Measurements from ENCODE around the gene SATB1.

The SATB1 gene

GRCh38 chr3:18401300-18401961, 23.7 kb downstream of the SATB1 start:
- DNase-seq (ENCODE audit: low read depth) = no peak

DNA sequence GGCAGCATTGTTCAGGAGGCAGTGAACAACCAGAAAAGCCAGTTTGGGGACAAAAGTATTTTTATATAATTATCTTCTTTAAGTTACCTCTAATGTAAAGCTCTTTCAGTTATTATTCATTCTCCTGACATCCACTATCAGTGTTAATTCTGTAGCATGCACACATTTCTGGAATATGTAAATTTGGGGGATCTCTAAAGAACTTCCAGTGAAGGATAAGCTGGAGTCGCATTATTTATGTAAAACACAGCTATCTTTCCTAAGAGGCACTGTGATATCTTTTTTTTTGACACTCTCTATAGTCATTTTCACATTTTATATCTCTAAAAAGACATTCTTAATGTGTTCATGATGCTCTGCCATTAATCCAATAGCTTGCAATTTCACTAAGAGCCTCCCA, 26.7 kb downstream of the SATB1 start:
- DNase-seq (ENCODE audit: low read depth) = no peak

DNA sequence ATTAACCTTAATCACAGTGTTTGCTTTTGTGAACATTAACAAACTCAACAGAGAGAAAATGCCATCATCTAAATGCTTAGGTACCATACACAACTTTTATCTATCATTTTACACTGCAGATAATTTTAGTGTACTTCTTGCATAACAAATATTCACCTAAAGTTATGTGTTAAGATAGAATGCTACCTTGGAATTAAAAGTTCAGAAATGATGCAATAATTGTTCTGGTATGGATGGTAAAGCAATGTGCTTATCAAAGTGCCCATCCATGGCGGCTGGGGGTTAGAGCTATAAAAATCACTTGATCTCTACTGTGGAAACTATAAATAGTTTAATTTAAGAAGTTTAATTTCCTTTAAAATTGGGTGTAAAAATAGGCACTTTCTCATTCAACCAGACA, 28.7 kb downstream of the SATB1 start:
- DNase-seq (ENCODE audit: low read depth) = no peak

GRCh38 chr3:18394384-18394995, 30.6 kb downstream of the SATB1 start:
- DNase-seq (ENCODE audit: low read depth) = no peak

- peak; percentile 33 for DNase-seq (ENCODE audit: low read depth)
Observed at GRCh38 chr3:18393906-18394305, 31.2 kb downstream of the SATB1 start.

- DNase-seq (ENCODE audit: low read depth) = no peak
Observed at GRCh38 chr3:18390024-18390660, 35.0 kb downstream of the SATB1 start.

DNA sequence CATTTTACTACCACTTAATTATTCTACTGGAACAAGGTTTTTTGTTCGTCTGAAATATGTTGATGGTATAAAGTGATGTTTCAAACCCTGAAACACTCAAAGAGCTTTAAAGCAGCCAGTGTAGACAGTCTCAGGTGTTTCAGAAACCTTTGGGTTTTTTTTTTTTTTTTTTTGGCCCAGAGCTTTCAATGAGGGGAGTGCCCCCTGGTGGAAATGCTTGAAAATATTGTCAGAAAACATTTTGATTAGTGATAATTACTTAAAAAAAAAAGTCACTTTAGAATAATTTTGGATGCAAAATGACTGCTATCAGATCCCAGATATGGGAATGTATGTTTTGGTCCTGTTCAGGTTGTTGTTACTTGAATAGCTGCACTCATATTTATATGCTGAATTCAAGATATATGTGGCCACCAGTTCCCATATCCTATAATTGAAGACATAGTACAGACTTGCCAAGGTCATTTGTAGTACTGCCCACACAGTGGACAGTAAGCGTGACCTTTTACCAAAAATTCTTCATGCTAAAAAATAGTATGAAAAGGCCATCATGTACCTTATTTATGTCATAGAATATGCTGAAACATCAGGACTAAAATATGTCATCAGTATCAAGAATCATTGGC, 35.9 kb downstream of the SATB1 start:
- DNase-seq (ENCODE audit: low read depth) = peak; percentile 6

DNA sequence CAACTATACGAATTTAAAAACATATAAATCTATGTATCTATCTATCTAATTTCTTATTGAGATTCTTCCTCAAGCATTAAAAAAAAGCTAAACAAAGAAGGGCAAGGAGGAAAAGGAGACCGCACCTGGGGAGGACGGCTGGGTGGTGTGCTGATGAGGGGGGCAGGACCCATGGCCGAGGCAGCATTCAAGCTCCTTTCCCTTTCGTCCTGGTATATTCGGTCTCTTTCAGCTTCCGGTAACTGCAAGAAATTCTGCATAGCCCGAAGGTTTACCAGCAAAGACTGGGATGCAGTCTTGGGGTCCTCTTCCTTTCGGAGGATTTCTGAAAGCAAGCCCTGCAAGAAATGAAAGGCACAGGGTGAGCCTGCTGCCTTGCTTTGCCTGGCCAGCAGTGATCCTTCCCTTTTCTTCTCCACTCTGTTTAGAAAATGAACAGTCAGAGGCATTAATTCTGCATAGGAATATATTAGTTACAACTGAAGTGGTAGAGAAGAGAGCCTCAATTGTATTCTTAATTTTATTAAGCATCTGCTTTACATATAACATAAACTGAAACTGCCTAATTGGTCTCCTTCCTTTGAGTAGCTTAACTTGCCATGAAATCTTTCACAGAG, 38.8 kb downstream of the SATB1 start:
- no peak for DNase-seq (ENCODE audit: low read depth)

DNA sequence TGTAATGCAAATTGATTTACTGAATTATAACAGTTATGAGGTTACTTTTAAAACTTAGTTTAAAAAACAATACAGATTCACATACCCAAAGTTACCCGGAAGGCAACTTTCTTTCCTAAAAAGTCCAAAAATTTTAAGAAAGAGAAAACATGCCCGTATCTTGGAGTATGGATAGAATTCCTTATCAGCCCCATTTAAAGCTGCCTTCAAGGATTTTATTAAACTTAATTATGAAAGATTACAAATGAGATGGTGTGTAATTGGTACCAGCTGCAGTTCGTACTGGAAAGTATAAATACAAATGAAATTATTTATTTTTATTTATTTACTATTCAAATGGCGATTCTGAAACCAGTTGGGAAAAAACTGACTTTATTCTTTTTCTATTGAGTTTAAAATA, 39.4 kb downstream of the SATB1 start:
- no peak for DNase-seq (ENCODE audit: low read depth)

GRCh38 chr3:18382760-18383369, 42.3 kb downstream of the SATB1 start:
- no peak for DNase-seq (ENCODE audit: low read depth)

GRCh38 chr3:18379647-18380046, 45.5 kb downstream of the SATB1 start:
- no peak for DNase-seq (ENCODE audit: low read depth)

DNA sequence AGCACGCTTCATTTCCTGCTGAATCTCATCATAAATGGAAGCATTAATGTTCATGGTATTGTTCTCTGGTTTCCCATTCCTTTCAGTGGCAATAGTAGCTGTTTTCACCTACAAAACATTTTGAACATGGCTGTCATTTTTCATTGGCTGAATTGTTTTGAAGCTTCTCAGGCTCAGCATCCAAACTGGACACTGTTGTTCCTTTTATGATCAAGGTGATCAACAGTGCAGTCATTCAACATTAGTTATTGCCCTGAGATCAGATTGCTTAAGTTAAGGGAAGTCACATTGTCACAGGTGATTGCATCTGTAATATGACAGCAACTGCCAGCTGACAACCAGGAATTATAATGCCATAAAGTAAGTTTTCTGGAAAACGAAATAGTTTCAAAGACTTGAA, 46.9 kb downstream of the SATB1 start:
- DNase-seq (ENCODE audit: low read depth) = no peak

GRCh38 chr3:18376682-18377081, 48.5 kb downstream of the SATB1 start:
- no peak for DNase-seq (ENCODE audit: low read depth)

GRCh38 chr3:18372786-18373405, 52.2 kb downstream of the SATB1 start:
- DNase-seq (ENCODE audit: low read depth) = no peak

GRCh38 chr3:18370672-18371071, 54.5 kb downstream of the SATB1 start:
- no peak for DNase-seq (ENCODE audit: low read depth)

- DNase-seq (ENCODE audit: low read depth) = no peak
Observed at GRCh38 chr3:18369551-18370185, 55.5 kb downstream of the SATB1 start.

GRCh38 chr3:18366258-18366657, 58.9 kb downstream of the SATB1 start:
- DNase-seq (ENCODE audit: low read depth) = no peak

- no peak for DNase-seq (ENCODE audit: low read depth)
Observed at GRCh38 chr3:18363338-18363737, 61.8 kb downstream of the SATB1 start.

DNA sequence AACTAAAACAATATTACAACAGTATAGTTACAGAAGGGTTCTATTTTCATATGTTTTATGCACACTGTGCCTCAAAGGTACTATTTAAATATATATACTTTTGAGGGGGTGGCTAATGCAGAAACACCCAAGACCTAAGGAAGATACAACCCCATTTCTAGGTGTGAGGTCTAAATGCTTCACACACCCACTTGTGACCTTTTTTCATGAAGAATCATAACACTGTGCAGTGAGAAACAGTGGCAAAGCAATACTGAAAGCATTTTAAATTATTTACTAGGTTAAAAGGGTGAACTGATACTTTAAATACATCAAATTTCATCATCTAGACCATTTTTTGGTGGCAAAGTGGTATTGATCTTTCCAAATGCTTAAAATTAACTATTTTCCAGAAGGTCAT, 67.4 kb downstream of the SATB1 start:
- DNase-seq (ENCODE audit: low read depth) = no peak

- no peak for DNase-seq (ENCODE audit: low read depth)
Observed at GRCh38 chr3:18355832-18356231, 69.3 kb downstream of the SATB1 start.

DNA sequence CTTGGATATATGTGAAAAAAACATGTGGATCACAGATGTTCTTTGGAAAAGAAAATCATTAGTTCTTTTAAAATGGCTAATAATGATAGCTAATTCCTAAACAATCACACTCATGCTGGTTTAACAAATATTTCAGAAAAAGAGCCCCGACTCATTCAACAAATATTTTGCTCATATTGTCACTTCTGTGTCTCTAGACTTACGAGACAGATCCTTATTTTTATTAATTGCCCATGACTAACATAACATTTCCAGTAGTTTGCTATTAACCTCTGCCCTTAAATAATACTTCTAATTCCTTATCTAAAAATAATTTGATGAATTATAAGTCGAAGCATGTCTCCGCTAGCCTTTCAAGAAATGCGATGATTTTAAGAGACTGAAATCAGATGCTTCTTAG, 70.4 kb downstream of the SATB1 start:
- DNase-seq (ENCODE audit: low read depth) = no peak

Data from iris pigment epithelial cell (primary cell).